ENCODE results near the gene SOX13. TPM values are rescaled to one million over a fixed set of nuclear protein-coding genes. Genes with fewer than 3 reads are reported as not detected.
A peak's percentile ranks its signal among the peaks of the same experiment; 100 is the strongest.

The SOX13 gene
- total RNA-seq, 1 donor from 2014 or later, result 12.5 TPM

DNA sequence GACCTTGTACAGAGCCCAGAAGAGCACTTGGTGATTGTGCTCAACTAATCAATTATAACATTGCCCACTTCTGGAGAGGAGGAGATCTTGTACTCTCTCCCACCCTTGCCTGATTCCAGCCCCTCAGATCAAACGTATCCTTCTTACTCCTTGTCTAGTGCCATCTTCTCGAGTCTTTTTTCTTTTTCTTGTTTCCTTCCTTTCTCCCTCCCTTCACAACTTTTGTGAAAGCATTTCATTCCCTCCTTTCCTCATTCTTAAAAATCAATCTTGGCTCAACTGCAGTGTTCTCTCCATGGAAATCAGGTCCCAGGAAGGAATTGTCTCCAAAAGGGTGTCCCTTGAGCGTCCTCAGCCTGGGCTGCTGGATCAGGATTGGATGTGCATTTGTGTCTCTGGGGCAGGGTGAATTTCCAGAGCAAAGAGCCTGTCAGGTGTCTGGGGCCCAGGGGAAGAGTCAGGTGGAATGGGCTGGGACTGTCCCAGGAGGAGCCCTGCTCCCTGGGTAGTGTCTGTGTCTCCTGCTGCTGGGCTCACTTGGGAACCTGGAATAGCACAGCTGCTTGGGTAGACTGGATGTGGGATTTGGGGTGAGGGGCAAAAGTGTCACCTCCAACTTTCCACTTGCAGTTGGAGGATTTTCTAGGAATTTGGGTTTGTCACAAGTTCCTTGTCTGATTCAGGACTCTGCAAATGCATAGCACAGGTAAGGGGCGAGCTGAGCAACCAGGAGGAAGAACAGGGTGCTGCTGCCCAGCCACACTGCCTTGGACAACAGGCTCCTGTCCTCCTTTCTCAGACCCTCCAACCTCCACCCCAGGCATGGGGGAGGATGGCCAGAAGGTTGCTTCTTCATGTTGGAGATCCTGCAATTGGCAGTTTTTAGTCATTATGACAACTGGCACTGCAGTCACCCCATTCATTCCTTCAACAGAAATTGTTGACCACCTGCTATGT is 3.3 kb downstream of the SOX13 start:
- Mint-ChIP-seq H3K36me3 (ENCODE audit: unreplicated experiment) (no peaks in the 10 kb centered on the region), H3K4me3 (ENCODE audit: unreplicated experiment) (peak overlapping the region; percentile 24), H3K9me3 (ENCODE audit: unreplicated experiment) (no peaks in the 10 kb centered on the region), H3K4me1 (ENCODE audit: unreplicated experiment) (peaks cover 53% of the 10 kb centered on the region), H3K27me3 (ENCODE audit: unreplicated experiment) (peaks cover under 1% of the 10 kb centered on the region), H3K27ac (ENCODE audit: unreplicated experiment) (no peak overlapping the region)
- no peak for DNase-seq (ENCODE audit: extremely low spot score, unreplicated experiment)
- TF ChIP-seq, protein P1, sequence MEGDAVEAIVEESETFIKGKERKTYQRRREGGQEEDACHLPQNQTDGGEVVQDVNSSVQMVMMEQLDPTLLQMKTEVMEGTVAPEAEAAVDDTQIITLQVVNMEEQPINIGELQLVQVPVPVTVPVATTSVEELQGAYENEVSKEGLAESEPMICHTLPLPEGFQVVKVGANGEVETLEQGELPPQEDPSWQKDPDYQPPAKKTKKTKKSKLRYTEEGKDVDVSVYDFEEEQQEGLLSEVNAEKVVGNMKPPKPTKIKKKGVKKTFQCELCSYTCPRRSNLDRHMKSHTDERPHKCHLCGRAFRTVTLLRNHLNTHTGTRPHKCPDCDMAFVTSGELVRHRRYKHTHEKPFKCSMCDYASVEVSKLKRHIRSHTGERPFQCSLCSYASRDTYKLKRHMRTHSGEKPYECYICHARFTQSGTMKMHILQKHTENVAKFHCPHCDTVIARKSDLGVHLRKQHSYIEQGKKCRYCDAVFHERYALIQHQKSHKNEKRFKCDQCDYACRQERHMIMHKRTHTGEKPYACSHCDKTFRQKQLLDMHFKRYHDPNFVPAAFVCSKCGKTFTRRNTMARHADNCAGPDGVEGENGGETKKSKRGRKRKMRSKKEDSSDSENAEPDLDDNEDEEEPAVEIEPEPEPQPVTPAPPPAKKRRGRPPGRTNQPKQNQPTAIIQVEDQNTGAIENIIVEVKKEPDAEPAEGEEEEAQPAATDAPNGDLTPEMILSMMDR (IDR thresholded peaks at IDR 0.05), result no peak

DNA sequence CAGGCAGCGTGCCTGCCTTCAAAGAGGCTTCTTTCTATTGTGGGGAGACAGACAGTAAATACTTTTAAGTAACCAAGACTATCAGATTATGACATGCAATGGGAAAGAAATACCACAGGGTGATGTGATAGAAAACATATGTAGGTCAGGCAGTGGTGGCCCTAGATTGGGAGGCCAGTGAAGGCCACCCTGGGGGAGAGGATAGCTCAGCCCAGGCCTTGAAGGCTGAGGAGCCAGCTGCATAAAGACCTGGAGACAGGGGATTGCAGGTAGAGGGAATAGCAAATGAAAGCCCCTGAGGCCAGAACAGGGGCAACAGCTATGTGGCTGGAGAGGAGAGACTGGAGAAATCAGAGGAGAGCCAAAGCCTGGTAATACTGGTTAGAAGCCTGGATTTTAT is 4.0 kb downstream of the SOX13 start:
- H3K36me3 Mint-ChIP-seq (ENCODE audit: unreplicated experiment), result no peaks in the 10 kb centered on the region
- peak overlapping the region; percentile 47 for H3K27ac Mint-ChIP-seq (ENCODE audit: unreplicated experiment)
- DNase-seq (ENCODE audit: extremely low spot score, unreplicated experiment), result no peak
- TF ChIP-seq, protein P1 (IDR thresholded peaks at IDR 0.05), result no peak
- no peak overlapping the region for H3K4me3 Mint-ChIP-seq (ENCODE audit: unreplicated experiment)
- no peaks in the 10 kb centered on the region for H3K27me3 Mint-ChIP-seq (ENCODE audit: unreplicated experiment)
- no peaks in the 10 kb centered on the region for H3K9me3 Mint-ChIP-seq (ENCODE audit: unreplicated experiment)
- H3K4me1 Mint-ChIP-seq (ENCODE audit: unreplicated experiment), result peaks cover 54% of the 10 kb centered on the region

DNA sequence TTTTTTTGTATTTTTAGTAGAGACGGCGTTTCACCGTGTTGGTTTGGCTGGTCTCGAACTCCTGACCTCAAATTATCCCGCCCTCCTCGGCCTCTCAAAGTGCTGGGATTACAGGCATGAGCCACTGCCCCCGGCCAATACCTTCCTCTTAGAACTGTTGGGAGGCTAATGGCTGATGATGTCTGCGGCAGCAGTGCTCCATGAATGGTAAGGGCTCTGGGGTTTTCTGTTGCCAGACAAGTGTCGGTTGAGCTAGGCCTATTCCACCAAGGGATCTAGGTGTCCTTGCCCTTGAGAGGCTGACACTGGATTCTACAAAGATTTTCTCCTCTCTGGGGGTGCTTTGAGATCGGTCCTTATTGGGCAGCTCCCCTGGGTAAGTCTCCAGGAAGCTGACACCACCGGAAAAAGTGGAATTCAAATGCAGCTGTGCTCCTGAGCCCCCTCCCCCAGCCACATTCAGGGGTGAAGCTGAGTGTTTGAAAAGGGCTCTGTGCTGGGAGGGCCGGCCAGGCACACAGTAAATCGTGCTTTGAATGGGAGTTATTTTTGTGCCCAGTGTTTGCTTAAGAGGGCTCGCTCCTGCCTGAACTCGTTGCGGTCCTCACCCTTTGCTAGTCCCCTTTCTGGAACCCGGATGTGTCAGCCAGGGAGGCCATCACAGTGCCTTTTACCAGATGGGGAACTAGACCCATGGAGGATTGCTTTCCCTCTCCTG is 5.2 kb downstream of the SOX13 start:
- no peak for DNase-seq (ENCODE audit: extremely low spot score, unreplicated experiment)
- no peak overlapping the region for H3K4me3 Mint-ChIP-seq (ENCODE audit: unreplicated experiment)

DNA sequence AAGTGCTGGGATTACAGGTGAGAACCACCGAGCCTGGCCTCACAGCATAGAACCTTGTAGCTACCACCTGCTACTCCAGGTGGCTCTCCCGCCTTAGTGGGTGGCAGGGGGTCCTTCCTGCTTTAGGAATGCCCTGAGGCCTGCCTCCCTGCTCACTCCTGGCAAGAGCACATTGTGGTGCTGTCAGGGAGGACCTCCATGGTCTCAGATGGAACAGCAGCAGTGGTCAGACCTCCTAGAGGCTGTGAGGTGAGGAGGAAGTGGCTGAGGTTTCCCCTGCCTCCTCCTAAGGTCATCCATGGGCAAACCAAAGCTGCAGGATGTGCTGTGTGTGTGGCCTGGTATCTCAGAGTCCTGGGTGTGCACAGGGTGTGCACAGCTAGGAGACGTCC is 6.7 kb downstream of the SOX13 start:
- H3K9me3 Mint-ChIP-seq (ENCODE audit: unreplicated experiment), result no peaks in the 10 kb centered on the region
- H3K27me3 Mint-ChIP-seq (ENCODE audit: unreplicated experiment), result no peaks in the 10 kb centered on the region
- H3K27ac Mint-ChIP-seq (ENCODE audit: unreplicated experiment), result peak overlapping the region; percentile 3
- TF ChIP-seq, protein P1 (IDR thresholded peaks at IDR 0.05), result no peak
- peaks cover 62% of the 10 kb centered on the region for H3K4me1 Mint-ChIP-seq (ENCODE audit: unreplicated experiment)
- no peak for DNase-seq (ENCODE audit: extremely low spot score, unreplicated experiment)
- H3K4me3 Mint-ChIP-seq (ENCODE audit: unreplicated experiment), result no peak overlapping the region
- H3K36me3 Mint-ChIP-seq (ENCODE audit: unreplicated experiment), result no peaks in the 10 kb centered on the region

More for the DNA sequence above, 5.2 kb downstream of the SOX13 start:
- Mint-ChIP-seq H3K9me3 (ENCODE audit: unreplicated experiment) (no peaks in the 10 kb centered on the region), H3K27me3 (ENCODE audit: unreplicated experiment) (no peaks in the 10 kb centered on the region), H3K27ac (ENCODE audit: unreplicated experiment) (peak overlapping the region; percentile 77), H3K4me1 (ENCODE audit: unreplicated experiment) (peaks cover 55% of the 10 kb centered on the region), H3K36me3 (ENCODE audit: unreplicated experiment) (no peaks in the 10 kb centered on the region)
- TF ChIP-seq, protein P1 (IDR thresholded peaks at IDR 0.05), result no peak

Measured in osteocyte (in vitro differentiated cells).